NCI-H526 (cell line): ENCODE measurements around the gene NDE1.
"Not testable (repeated sequence)": the region's sequence is repeated elsewhere in the genome, so short reads cannot be mapped to it uniquely, and the experiment has no call there.

Experiments used
- DNase-seq, 2 experiments: peaks; one replicate each; lab custom pipeline; 2025; lab: John Stamatoyannopoulos, UW

NDE1 gene

GRCh38 chr16:15650698-15651171 lies 690 bp downstream of the NDE1 start:
- DNase-seq = peak in 1 of 2 experiments; percentile 19

GRCh38 chr16:15652293-15653001 lies 2.4 kb downstream of the NDE1 start:
- DNase-seq = no peak

GRCh38 chr16:15653227-15653626 lies 3.2 kb downstream of the NDE1 start:
- no peak for DNase-seq

GRCh38 chr16:15654591-15654990 lies 4.5 kb downstream of the NDE1 start:
- no peak for DNase-seq

- DNase-seq = not testable (repeated sequence)
Observed at GRCh38 chr16:15655561-15655960, 5.5 kb downstream of the NDE1 start.

- DNase-seq = no peak
Observed at GRCh38 chr16:15658149-15658548, 8.1 kb downstream of the NDE1 start.

GRCh38 chr16:15658556-15658955 lies 8.5 kb downstream of the NDE1 start:
- DNase-seq = no peak

- DNase-seq = no peak
Observed at GRCh38 chr16:15660203-15660601, 10.2 kb downstream of the NDE1 start.

- DNase-seq = no peak
Observed at GRCh38 chr16:15665107-15665506, 15.1 kb downstream of the NDE1 start.

GRCh38 chr16:15667091-15667742 lies 17.2 kb downstream of the NDE1 start:
- no peak for DNase-seq

GRCh38 chr16:15671530-15672117 lies 21.6 kb downstream of the NDE1 start:
- DNase-seq = no peak

- not testable (repeated sequence) for DNase-seq
Observed at GRCh38 chr16:15672127-15672513, 22.1 kb downstream of the NDE1 start.

- no peak for DNase-seq
Observed at GRCh38 chr16:15672514-15673167, 22.6 kb downstream of the NDE1 start.

GRCh38 chr16:15674571-15674970 lies 24.5 kb downstream of the NDE1 start:
- no peak for DNase-seq

GRCh38 chr16:15676506-15676905 lies 26.5 kb downstream of the NDE1 start:
- DNase-seq = no peak

GRCh38 chr16:15677447-15677846 lies 27.4 kb downstream of the NDE1 start:
- DNase-seq = no peak

- DNase-seq = peak in 1 of 2 experiments; percentile 15
Observed at GRCh38 chr16:15682105-15682570, 32.1 kb downstream of the NDE1 start.

- no peak for DNase-seq
Observed at GRCh38 chr16:15686287-15686686, 36.2 kb downstream of the NDE1 start.

- DNase-seq = no peak
Observed at GRCh38 chr16:15689290-15689689, 39.2 kb downstream of the NDE1 start.

GRCh38 chr16:15690296-15690695 lies 40.3 kb downstream of the NDE1 start:
- DNase-seq = no peak

GRCh38 chr16:15691046-15691445 lies 41.0 kb downstream of the NDE1 start:
- no peak for DNase-seq

- DNase-seq = not testable (repeated sequence)
Observed at GRCh38 chr16:15692508-15692907, 42.5 kb downstream of the NDE1 start.

- DNase-seq = no peak
Observed at GRCh38 chr16:15694499-15694898, 44.5 kb downstream of the NDE1 start.
